ENCODE measurements around the gene CAMTA1. TPM values are rescaled to one million over a fixed set of nuclear protein-coding genes. Genes with fewer than 3 reads are reported as not detected.

CAMTA1 gene
- total RNA-seq, 2 donors from 2014 or later: 105 to 113 TPM

DNA sequence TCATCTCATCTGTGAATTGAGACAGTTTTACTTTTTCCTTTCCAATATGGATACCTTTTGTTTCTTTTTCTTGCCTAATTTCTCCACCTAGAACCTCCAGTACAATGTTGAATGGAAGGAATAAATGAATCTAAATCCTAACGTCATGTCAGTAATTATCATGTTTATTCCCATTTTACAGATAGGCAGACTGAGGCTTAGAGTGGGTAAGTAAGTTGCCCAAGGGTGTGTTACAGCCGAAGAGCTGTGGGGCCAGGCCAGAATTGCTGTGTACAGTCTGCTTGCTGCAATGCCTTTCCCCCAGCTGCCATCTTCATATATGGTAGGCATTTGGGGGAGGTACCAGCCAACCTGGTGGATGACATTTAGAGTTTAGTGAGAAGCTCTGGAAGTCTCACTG lies 162.7 kb downstream of the CAMTA1 start:
- Histone ChIP-seq H3K4me3 (no peak overlapping the region), H3K9me3 (no peaks in the 10 kb centered on the region), H3K27ac (no peak overlapping the region), H3K27me3 (replicated peaks; ENCODE audit: insufficient read depth) (no peaks in the 10 kb centered on the region), H3K4me1 (ENCODE audit: control insufficient read depth in 1 of 2, low read depth in 2 of 2) (no peaks in the 10 kb centered on the region), H3K36me3 (no peaks in the 10 kb centered on the region)
- TF ChIP-seq, protein P1, sequence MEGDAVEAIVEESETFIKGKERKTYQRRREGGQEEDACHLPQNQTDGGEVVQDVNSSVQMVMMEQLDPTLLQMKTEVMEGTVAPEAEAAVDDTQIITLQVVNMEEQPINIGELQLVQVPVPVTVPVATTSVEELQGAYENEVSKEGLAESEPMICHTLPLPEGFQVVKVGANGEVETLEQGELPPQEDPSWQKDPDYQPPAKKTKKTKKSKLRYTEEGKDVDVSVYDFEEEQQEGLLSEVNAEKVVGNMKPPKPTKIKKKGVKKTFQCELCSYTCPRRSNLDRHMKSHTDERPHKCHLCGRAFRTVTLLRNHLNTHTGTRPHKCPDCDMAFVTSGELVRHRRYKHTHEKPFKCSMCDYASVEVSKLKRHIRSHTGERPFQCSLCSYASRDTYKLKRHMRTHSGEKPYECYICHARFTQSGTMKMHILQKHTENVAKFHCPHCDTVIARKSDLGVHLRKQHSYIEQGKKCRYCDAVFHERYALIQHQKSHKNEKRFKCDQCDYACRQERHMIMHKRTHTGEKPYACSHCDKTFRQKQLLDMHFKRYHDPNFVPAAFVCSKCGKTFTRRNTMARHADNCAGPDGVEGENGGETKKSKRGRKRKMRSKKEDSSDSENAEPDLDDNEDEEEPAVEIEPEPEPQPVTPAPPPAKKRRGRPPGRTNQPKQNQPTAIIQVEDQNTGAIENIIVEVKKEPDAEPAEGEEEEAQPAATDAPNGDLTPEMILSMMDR (IDR thresholded peaks at IDR 0.05): no peak
- ATAC-seq (ENCODE audit: insufficient number of reproducible peaks, low FRiP score, low read depth) (no peak), DNase-seq (ENCODE audit: low spot score) (no peak)

DNA sequence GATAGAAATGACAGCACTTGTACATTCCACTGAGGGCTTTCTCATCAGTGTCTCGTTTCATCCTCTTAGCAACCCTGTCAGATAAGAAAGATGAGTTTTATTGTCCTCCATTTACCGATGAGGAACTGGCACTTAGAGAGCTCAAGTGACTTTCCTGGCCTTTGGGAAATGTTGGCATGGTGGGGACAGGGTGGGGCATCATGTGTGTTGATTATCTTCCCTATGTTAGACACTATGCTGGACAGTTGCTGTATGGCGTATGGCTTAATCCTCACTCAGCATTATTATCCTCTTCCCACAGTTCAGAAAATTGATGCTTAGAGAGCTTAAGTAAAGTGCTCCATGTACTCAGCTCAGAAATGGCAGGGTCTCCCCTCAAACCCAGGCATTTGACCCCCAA lies 163.2 kb downstream of the CAMTA1 start:
- Histone ChIP-seq H3K36me3 (no peaks in the 10 kb centered on the region), H3K4me1 (ENCODE audit: control insufficient read depth in 1 of 2, low read depth in 2 of 2) (no peaks in the 10 kb centered on the region), H3K27me3 (replicated peaks; ENCODE audit: insufficient read depth) (no peaks in the 10 kb centered on the region), H3K27ac (no peak overlapping the region), H3K4me3 (no peak overlapping the region), H3K9me3 (no peaks in the 10 kb centered on the region)
- DNase-seq (ENCODE audit: low spot score) (no peak), ATAC-seq (ENCODE audit: insufficient number of reproducible peaks, low FRiP score, low read depth) (no peak)
- TF ChIP-seq, protein P1 (IDR thresholded peaks at IDR 0.05): no peak

DNA sequence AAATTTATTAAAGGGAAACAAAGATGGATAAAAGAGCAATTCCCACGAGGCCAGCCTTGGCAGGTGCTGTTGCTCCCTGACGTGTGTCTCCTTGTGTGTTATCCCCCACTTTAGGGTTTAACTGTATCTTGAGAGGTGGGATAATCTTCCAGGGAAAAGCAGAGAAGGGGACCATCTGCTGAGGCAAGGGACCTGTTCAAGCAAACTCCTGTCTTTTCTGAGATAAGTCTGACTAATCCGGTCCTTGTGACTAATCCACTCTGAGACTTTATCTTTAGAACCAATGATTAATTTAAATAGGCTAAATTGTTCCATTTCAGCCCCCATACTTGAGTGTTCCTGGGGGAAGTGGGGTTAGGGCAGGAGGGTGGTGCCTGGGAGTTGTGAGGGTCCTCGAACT lies 163.6 kb downstream of the CAMTA1 start:
- Histone ChIP-seq H3K4me1 (ENCODE audit: control insufficient read depth in 1 of 2, low read depth in 2 of 2) (no peaks in the 10 kb centered on the region), H3K9me3 (no peaks in the 10 kb centered on the region), H3K4me3 (no peak overlapping the region), H3K36me3 (no peaks in the 10 kb centered on the region), H3K27me3 (replicated peaks; ENCODE audit: insufficient read depth) (no peaks in the 10 kb centered on the region), H3K27ac (no peak overlapping the region)
- TF ChIP-seq, protein P1 (IDR thresholded peaks at IDR 0.05): no peak
- no peak for ATAC-seq (ENCODE audit: insufficient number of reproducible peaks, low FRiP score, low read depth)
- no peak for DNase-seq (ENCODE audit: low spot score)

DNA sequence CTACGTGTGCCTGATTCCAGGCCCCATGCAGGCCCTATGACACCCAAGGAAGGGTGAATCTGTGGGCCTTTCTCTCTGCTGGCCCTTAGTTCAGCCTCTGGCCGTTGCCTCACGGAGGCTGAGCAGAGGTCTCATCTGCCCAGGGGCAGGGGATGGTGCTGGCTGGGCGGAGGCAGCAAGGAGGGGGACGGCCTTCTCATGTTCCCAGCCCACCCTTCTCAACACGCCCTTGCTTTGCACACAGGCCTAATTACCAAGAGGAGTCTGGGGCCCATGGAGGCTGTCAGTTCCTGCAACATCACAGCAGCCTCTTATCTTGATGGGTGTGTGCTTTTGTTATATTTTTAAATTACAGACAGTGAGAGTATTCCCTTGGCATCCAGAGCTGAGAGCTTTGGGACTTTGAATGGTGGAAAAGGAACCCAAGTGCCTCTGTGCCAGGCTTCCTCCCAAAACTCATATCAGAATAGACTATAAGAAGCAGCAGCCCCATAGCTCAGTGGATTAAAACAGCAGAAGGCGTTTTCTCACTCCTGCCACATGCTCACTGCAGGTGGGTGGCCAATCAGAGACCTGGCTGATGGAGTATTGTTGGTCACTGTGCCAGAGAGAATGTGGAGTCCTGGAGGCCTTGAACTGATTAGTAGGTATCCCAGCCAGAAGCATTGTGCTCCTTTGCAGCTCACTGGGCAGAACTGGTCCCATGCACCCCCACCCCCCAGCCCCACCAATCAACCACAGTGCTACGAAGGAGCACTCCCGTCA lies 164.9 kb downstream of the CAMTA1 start:
- no peaks in the 10 kb centered on the region for H3K27me3 ChIP-seq (replicated peaks; ENCODE audit: insufficient read depth)
- no peaks in the 10 kb centered on the region for H3K9me3 ChIP-seq
- no peak overlapping the region for H3K4me3 ChIP-seq
- no peak for DNase-seq (ENCODE audit: low spot score)
- TF ChIP-seq, protein P1 (IDR thresholded peaks at IDR 0.05): no peak
- no peak for ATAC-seq (ENCODE audit: insufficient number of reproducible peaks, low FRiP score, low read depth)
- H3K27ac ChIP-seq: no peak overlapping the region
- H3K4me1 ChIP-seq (ENCODE audit: control insufficient read depth in 1 of 2, low read depth in 2 of 2): no peaks in the 10 kb centered on the region
- H3K36me3 ChIP-seq: no peaks in the 10 kb centered on the region

DNA sequence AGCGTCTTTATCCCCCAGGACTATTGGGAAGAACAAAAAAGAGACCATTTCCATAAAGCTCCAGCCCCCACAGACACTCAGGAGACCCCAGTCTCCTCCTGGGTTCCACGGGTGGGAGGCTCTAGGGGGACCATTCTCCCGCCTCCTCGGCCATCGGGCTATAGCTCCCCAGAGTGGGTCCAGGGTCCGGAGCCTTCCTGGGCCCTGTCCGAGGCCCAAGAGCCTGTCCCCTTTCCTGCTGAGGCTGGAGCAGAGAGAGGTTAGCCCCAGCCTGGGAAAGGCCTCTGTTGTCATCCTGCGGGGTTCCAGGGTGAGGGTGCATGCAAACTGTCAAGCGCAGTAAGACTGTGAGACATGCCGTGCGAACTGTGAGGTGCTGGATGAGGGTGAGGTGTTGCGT lies 166.3 kb downstream of the CAMTA1 start:
- no peaks in the 10 kb centered on the region for H3K9me3 ChIP-seq
- DNase-seq (ENCODE audit: low spot score) (no peak), ATAC-seq (ENCODE audit: insufficient number of reproducible peaks, low FRiP score, low read depth) (no peak)
- no peaks in the 10 kb centered on the region for H3K4me1 ChIP-seq (ENCODE audit: control insufficient read depth in 1 of 2, low read depth in 2 of 2)
- H3K27me3 ChIP-seq (replicated peaks; ENCODE audit: insufficient read depth): no peaks in the 10 kb centered on the region
- H3K27ac ChIP-seq: no peak overlapping the region
- TF ChIP-seq, protein P1 (IDR thresholded peaks at IDR 0.05): no peak
- H3K4me3 ChIP-seq: no peak overlapping the region
- no peaks in the 10 kb centered on the region for H3K36me3 ChIP-seq
